B cell (primary cell): Measurements from ENCODE around the gene FREM2. TPM values are rescaled to one million over a fixed set of nuclear protein-coding genes. Genes with fewer than 3 reads are reported as not detected.

Experiments
- ATAC-seq: fragments of 200-7000 bp; cut with Tn5 transposase; one replicate; pipeline ENCODE4 v1.10.0; 2021; ENCODE audit warnings: low read depth, mild to moderate bottlenecking, moderate number of reproducible peaks, moderate library complexity
- CTCF ChIA-PET: fragments of 350-600 bp; sonication (Branson Sonifier 250); formaldehyde crosslinking; loops from one replicate; lab custom pipeline; 2021; ENCODE audit warnings: antibody characterized with exemption, inconsistent platforms; lab: Charles Lee
- POLR2A ChIA-PET: fragments of 350-600 bp; sonication (Branson Sonifier 250); formaldehyde crosslinking; loops from one replicate; lab custom pipeline; 2021; ENCODE audit warnings: antibody characterized with exemption; lab: Charles Lee
- DNase-seq: peaks from one replicate; pipeline ENCODE4 v3.0.0; 2013
- H2AFZ ChIP-seq: 2 replicates; pipeline ENCODE4 v1.6.1; 2012; ENCODE audit warnings: mild to moderate bottlenecking, low read depth, low read length; ENCODE audit not compliant: insufficient read depth, poor library complexity, severe bottlenecking
- H3K27ac ChIP-seq, 2 donors: 1 replicate in 1 of 2; 2 replicates in 1 of 2; pipeline ENCODE4 v1.5.1; 2012 to 2013; ENCODE audit warnings: low read length in 2 of 2, mild to moderate bottlenecking in 2 of 2, moderate library complexity in 1 of 2
- H3K27me3 ChIP-seq, 4 experiments: fragments of 200-600 bp in 1 of 4; sonication (generic) in 1 of 4; replicated peaks in 1 of 4; 1 replicate in 2 of 4; 2 replicates in 2 of 4; pipeline versions ENCODE4 v1.6.1 to v1.7.0; 2013 to 2016; ENCODE audit warnings: low read length in 3 of 4, mild to moderate bottlenecking in 2 of 4, mixed read lengths in 1 of 4, moderate library complexity in 1 of 4; ENCODE audit not compliant: insufficient read depth in 4 of 4, control insufficient read depth in 3 of 4; ENCODE audit errors: control extremely low read depth in 1 of 4
- H3K36me3 ChIP-seq, 2 experiments: replicated peaks in 1 of 2; 1 replicate in 1 of 2; 2 replicates in 1 of 2; pipeline versions ENCODE4 v1.6.1 to v1.7.1; 2013; ENCODE audit warnings: low read length in 1 of 2; ENCODE audit not compliant: insufficient read depth in 2 of 2, control insufficient read depth in 1 of 2; ENCODE audit errors: control extremely low read depth in 1 of 2, extremely low read depth in 1 of 2
- H3K4me1 ChIP-seq, 2 donors: fragments of 200-600 bp in 1 of 2; sonication (generic) in 1 of 2; 1 replicate in 1 of 2; 2 replicates in 1 of 2; pipeline versions ENCODE4 v1.5.1 to v1.6.1; 2013 to 2017; ENCODE audit warnings: low read length in 2 of 2; ENCODE audit not compliant: control insufficient read depth in 2 of 2, insufficient read depth in 2 of 2
- H3K4me2 ChIP-seq: replicated peaks from 2 replicates; pipeline ENCODE3; 2012; ENCODE audit warnings: mild to moderate bottlenecking, low read depth, low read length; ENCODE audit not compliant: poor library complexity, severe bottlenecking
- H3K4me3 ChIP-seq, 5 experiments: fragments of 200-600 bp in 1 of 5; sonication (generic) in 1 of 5; 1 replicate in 3 of 5; 2 replicates in 2 of 5; pipeline versions ENCODE4 v1.5.1 to v1.7.0; 2011 to 2016; ENCODE audit warnings: low read length in 4 of 5, mild to moderate bottlenecking in 4 of 5, low read depth in 2 of 5, control low read depth in 1 of 5, moderate library complexity in 1 of 5; ENCODE audit not compliant: insufficient read depth in 1 of 5; ENCODE audit errors: control extremely low read depth in 1 of 5, extremely low read depth in 1 of 5
- H3K79me2 ChIP-seq: fragments of 200-600 bp; sonication (generic); one replicate; pipeline ENCODE4 v1.6.0; 2016; ENCODE audit warnings: low read length; ENCODE audit not compliant: control insufficient read depth, insufficient read depth
- H3K9ac ChIP-seq: fragments of 200-600 bp; sonication (generic); 2 replicates; pipeline ENCODE4 v1.6.1; 2017; ENCODE audit warnings: mild to moderate bottlenecking, low read length, moderate library complexity
- H3K9me3 ChIP-seq, 3 donors: one replicate each; pipeline versions ENCODE4 v1.6.1 to v1.7.1; 2013; ENCODE audit warnings: low read length in 2 of 3; ENCODE audit not compliant: control insufficient read depth in 2 of 3, insufficient read depth in 1 of 3; ENCODE audit errors: control extremely low read depth in 1 of 3
- H4K20me1 ChIP-seq: 2 replicates; pipeline ENCODE4 v1.6.0; 2012; ENCODE audit warnings: mild to moderate bottlenecking, low read length; ENCODE audit not compliant: insufficient read depth, control insufficient read depth, poor library complexity, severe bottlenecking
- H3K27ac Mint-ChIP-seq: one replicate; pipeline ENCODE4 v1.8.0; 2021; ENCODE audit warnings: mixed read lengths
- H3K27me3 Mint-ChIP-seq: one replicate; pipeline ENCODE4 v1.8.0; 2021; ENCODE audit warnings: mixed read lengths
- H3K4me1 Mint-ChIP-seq: one replicate; pipeline ENCODE4 v1.8.0; 2021; ENCODE audit warnings: mixed read lengths
- H3K4me3 Mint-ChIP-seq: one replicate; pipeline ENCODE4 v1.8.0; 2021; ENCODE audit warnings: mixed read lengths
- H3K9me3 Mint-ChIP-seq: one replicate; pipeline ENCODE4 v1.8.0; 2022; ENCODE audit warnings: mixed read lengths; ENCODE audit not compliant: insufficient read depth
- CTCF ChIP-seq: fragments of 200-600 bp; IDR thresholded peaks from one replicate; pipeline ENCODE4 v1.8.0; 2022; ENCODE audit warnings: antibody characterized with exemption, mild to moderate bottlenecking
- EZH2 ChIP-seq: IDR thresholded peaks from 2 replicates; pipeline ENCODE4 v1.6.1; 2012; ENCODE audit warnings: borderline replicate concordance, low read depth, mild to moderate bottlenecking, moderate library complexity, low read length; ENCODE audit not compliant: insufficient read depth, poor library complexity, severe bottlenecking
- WGBS: methylation state at CpG from one replicate; pipeline ENCODE4 v1.1.5; 2013; ENCODE audit warnings: missing lambda C conversion rate; ENCODE audit not compliant: insufficient coverage; 5-methylcytosine and 5-hydroxymethylcytosine counted together
- intact Hi-C: fragments of 100-400 bp; cut with micrococcal nuclease; formaldehyde crosslinking; loops from one replicate; pipeline ENCODE4 v1.10.0; 2022
- polyA plus RNA-seq: library from polyadenylated mRNA; depleted of rRNA; stranded (reverse); fragments of >200 nt; gene quantifications from 2 replicates; pipeline ENCODE4 v1.2.3, GENCODE V29; 2012
- total RNA-seq, 2 donors: library from RNA; stranded (reverse); fragments of 120-200 nt in 1 of 2; gene quantifications; 1 replicate in 1 of 2; 2 replicates in 1 of 2; pipeline versions ENCODE4 v1.2.3 to v1.2.4, GENCODE V29; 2013 to 2022

FREM2 gene
- total and polyA plus RNA-seq, 2 donors (not counting 1 experiment from before 2014, with no cell fraction given): not detected

GRCh38 chr13:38671980-38672379 lies 14.9 kb upstream of the FREM2 start:
- H3K36me3 ChIP-seq: no peaks in the 10 kb centered on the region
- intact Hi-C loops: no loop called here
- H2AFZ ChIP-seq: no peak overlapping the region

GRCh38 chr13:38674208-38674607 lies 12.7 kb upstream of the FREM2 start:
- H2AFZ ChIP-seq: no peak overlapping the region
- H3K79me2 ChIP-seq: no peaks in the 10 kb centered on the region
- Mint-ChIP-seq H3K27me3 (peaks cover 3% of the 10 kb centered on the region), H3K9me3 (peaks cover 4% of the 10 kb centered on the region), H3K27ac (no peak overlapping the region), H3K4me1 (no peaks in the 10 kb centered on the region), H3K4me3 (no peak overlapping the region)
- no peaks in the 10 kb centered on the region for H4K20me1 ChIP-seq
- TF ChIP-seq CTCF (no peak), EZH2 (no peak)
- no CpG with 5 or more reads among the region's 4 CpGs for WGBS
- intact Hi-C loops: no loop called here
- H3K4me1 ChIP-seq: no peaks in the 10 kb centered on the region
- POLR2A ChIA-PET: no interaction called here
- H3K27me3 ChIP-seq: no peaks in the 10 kb centered on the region
- H3K9ac ChIP-seq: no peak overlapping the region
- no peak overlapping the region for H3K27ac ChIP-seq
- no peak for ATAC-seq
- H3K4me2 ChIP-seq: no peak overlapping the region
- no peak for DNase-seq
- H3K9me3 ChIP-seq: no peaks in the 10 kb centered on the region
- no peaks in the 10 kb centered on the region for H3K36me3 ChIP-seq
- H3K4me3 ChIP-seq: no peak overlapping the region
- CTCF ChIA-PET: no interaction called here

More at GRCh38 chr13:38671980-38672379, 14.9 kb upstream of the FREM2 start:
- TF ChIP-seq CTCF (no peak), EZH2 (no peak)
- Histone ChIP-seq H3K4me2 (no peak overlapping the region), H3K4me3 (no peak overlapping the region), H3K9ac (no peak overlapping the region), H3K27me3 (no peaks in the 10 kb centered on the region), H3K9me3 (no peaks in the 10 kb centered on the region), H3K79me2 (no peaks in the 10 kb centered on the region), H3K27ac (no peak overlapping the region), H4K20me1 (no peaks in the 10 kb centered on the region), H3K4me1 (no peaks in the 10 kb centered on the region)
- H3K27me3 Mint-ChIP-seq: peaks cover 3% of the 10 kb centered on the region
- no peak for DNase-seq
- 100% methylated on average over 1 of the region's 2 CpGs for WGBS
- ATAC-seq: no peak
- H3K4me1 Mint-ChIP-seq: no peaks in the 10 kb centered on the region
- ChIA-PET POLR2A (no interaction called here), CTCF (no interaction called here)
- H3K9me3 Mint-ChIP-seq: peaks cover 4% of the 10 kb centered on the region
- H3K27ac Mint-ChIP-seq: no peak overlapping the region
- no peak overlapping the region for H3K4me3 Mint-ChIP-seq
